Neural progenitor cell (in vitro differentiated cells): ENCODE results near the gene PIK3R3.

Source experiments
- EZH2 ChIP-seq: fragments of 200-600 bp; sonication (generic); IDR thresholded peaks from 2 replicates; pipeline ENCODE4 v1.6.1; 2017; ENCODE audit warnings: antibody characterized with exemption, mild to moderate bottlenecking, moderate library complexity
- EZH2phosphoT487 ChIP-seq: fragments of 200-600 bp; sonication (generic); IDR thresholded peaks from 2 replicates; pipeline ENCODE4 v1.6.1; 2017; ENCODE audit warnings: antibody characterized with exemption
- TF ChIP-seq, protein P1 (sequence below): fragments of 200-600 bp; sonication (generic); IDR thresholded peaks from 2 replicates; pipeline ENCODE4 v1.5.1; 2017; ENCODE audit warnings: antibody characterized with exemption, mild to moderate bottlenecking

DNA sequence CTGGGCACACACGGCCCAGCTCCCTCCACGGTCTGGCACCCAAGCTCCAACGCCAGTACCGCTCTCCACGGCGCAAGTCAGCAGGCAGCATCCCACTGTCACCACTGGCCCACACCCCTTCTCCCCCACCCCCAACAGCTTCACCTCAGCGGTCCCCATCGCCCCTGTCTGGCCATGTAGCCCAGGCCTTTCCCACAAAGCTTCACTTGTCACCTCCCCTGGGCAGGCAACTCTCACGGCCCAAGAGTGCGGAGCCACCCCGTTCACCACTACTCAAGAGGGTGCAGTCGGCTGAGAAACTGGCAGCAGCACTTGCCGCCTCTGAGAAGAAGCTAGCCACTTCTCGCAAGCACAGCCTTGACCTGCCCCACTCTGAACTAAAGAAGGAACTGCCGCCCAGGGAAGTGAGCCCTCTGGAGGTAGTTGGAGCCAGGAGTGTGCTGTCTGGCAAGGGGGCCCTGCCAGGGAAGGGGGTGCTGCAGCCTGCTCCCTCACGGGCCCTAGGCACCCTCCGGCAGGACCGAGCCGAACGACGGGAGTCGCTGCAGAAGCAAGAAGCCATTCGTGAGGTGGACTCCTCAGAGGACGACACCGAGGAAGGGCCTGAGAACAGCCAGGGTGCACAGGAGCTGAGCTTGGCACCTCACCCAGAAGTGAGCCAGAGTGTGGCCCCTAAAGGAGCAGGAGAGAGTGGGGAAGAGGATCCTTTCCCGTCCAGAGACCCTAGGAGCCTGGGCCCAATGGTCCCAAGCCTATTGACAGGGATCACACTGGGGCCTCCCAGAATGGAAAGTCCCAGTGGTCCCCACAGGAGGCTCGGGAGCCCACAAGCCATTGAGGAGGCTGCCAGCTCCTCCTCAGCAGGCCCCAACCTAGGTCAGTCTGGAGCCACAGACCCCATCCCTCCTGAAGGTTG is 97.6 kb downstream of the PIK3R3 start:
- TF ChIP-seq, protein P1, sequence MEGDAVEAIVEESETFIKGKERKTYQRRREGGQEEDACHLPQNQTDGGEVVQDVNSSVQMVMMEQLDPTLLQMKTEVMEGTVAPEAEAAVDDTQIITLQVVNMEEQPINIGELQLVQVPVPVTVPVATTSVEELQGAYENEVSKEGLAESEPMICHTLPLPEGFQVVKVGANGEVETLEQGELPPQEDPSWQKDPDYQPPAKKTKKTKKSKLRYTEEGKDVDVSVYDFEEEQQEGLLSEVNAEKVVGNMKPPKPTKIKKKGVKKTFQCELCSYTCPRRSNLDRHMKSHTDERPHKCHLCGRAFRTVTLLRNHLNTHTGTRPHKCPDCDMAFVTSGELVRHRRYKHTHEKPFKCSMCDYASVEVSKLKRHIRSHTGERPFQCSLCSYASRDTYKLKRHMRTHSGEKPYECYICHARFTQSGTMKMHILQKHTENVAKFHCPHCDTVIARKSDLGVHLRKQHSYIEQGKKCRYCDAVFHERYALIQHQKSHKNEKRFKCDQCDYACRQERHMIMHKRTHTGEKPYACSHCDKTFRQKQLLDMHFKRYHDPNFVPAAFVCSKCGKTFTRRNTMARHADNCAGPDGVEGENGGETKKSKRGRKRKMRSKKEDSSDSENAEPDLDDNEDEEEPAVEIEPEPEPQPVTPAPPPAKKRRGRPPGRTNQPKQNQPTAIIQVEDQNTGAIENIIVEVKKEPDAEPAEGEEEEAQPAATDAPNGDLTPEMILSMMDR: no peak
- TF ChIP-seq EZH2 (no peak), EZH2phosphoT487 (no peak)
